Neuron (in vitro differentiated cells): ENCODE data around the gene VILL.

Source experiments
- H2AFZ ChIP-seq: one replicate; pipeline ENCODE4 v1.6.1; 2013; ENCODE audit warnings: low read depth, mild to moderate bottlenecking, inconsistent platforms, low read length, moderate library complexity
- H3K27me3 ChIP-seq: one replicate; pipeline ENCODE4 v1.6.1; 2013; ENCODE audit warnings: low read length; ENCODE audit not compliant: insufficient read depth
- H3K36me3 ChIP-seq: one replicate; pipeline ENCODE4 v1.6.1; 2013; ENCODE audit warnings: low read length; ENCODE audit not compliant: insufficient read depth
- H3K4me1 ChIP-seq: one replicate; pipeline ENCODE4 v1.6.1; 2013; ENCODE audit warnings: low read length; ENCODE audit not compliant: insufficient read depth
- H3K4me3 ChIP-seq: 2 replicates; pipeline ENCODE4 v1.5.1; 2013; ENCODE audit warnings: mild to moderate bottlenecking, low read length, moderate library complexity
- H3K9me3 ChIP-seq: one replicate; pipeline ENCODE4 v1.6.1; 2013; ENCODE audit warnings: low read length

VILL gene

GRCh38 chr3:38002291-38002876 lies 11.8 kb downstream of the VILL start:
- H3K4me3 ChIP-seq, result no peak overlapping the region
- H2AFZ ChIP-seq, result no peak overlapping the region
- no peaks in the 10 kb centered on the region for H3K27me3 ChIP-seq
- H3K4me1 ChIP-seq, result peaks cover 32% of the 10 kb centered on the region
- H3K9me3 ChIP-seq, result no peaks in the 10 kb centered on the region
- H3K36me3 ChIP-seq, result peaks cover 5% of the 10 kb centered on the region

- H3K27me3 ChIP-seq, result no peaks in the 10 kb centered on the region
- H3K4me1 ChIP-seq, result peaks cover 32% of the 10 kb centered on the region
- no peak overlapping the region for H2AFZ ChIP-seq
- H3K36me3 ChIP-seq, result peaks cover 11% of the 10 kb centered on the region
- no peak overlapping the region for H3K4me3 ChIP-seq
- H3K9me3 ChIP-seq, result no peaks in the 10 kb centered on the region
Measured at GRCh38 chr3:38002940-38003339, 12.4 kb downstream of the VILL start.

GRCh38 chr3:38003371-38003816 lies 12.8 kb downstream of the VILL start:
- Histone ChIP-seq H3K4me1 (peaks cover 32% of the 10 kb centered on the region), H3K36me3 (peaks cover 16% of the 10 kb centered on the region), H3K27me3 (no peaks in the 10 kb centered on the region), H2AFZ (no peak overlapping the region), H3K9me3 (no peaks in the 10 kb centered on the region), H3K4me3 (no peak overlapping the region)

- Histone ChIP-seq H3K9me3 (no peaks in the 10 kb centered on the region), H3K36me3 (peaks cover 21% of the 10 kb centered on the region), H2AFZ (no peak overlapping the region), H3K4me3 (no peak overlapping the region), H3K27me3 (no peaks in the 10 kb centered on the region), H3K4me1 (peaks cover 28% of the 10 kb centered on the region)
Measured at GRCh38 chr3:38003817-38004414, 13.3 kb downstream of the VILL start.

GRCh38 chr3:38004415-38005075 lies 14.0 kb downstream of the VILL start:
- H2AFZ ChIP-seq, result no peak overlapping the region
- no peaks in the 10 kb centered on the region for H3K9me3 ChIP-seq
- H3K36me3 ChIP-seq, result peaks cover 27% of the 10 kb centered on the region
- H3K4me1 ChIP-seq, result peaks cover 25% of the 10 kb centered on the region
- no peaks in the 10 kb centered on the region for H3K27me3 ChIP-seq
- no peak overlapping the region for H3K4me3 ChIP-seq

GRCh38 chr3:38005076-38006020 lies 14.8 kb downstream of the VILL start:
- no peak overlapping the region for H3K4me3 ChIP-seq
- H3K27me3 ChIP-seq, result no peaks in the 10 kb centered on the region
- H2AFZ ChIP-seq, result no peak overlapping the region
- H3K4me1 ChIP-seq, result peaks cover 20% of the 10 kb centered on the region
- H3K9me3 ChIP-seq, result no peaks in the 10 kb centered on the region
- H3K36me3 ChIP-seq, result peaks cover 34% of the 10 kb centered on the region

- H3K27me3 ChIP-seq, result no peaks in the 10 kb centered on the region
- H2AFZ ChIP-seq, result no peak overlapping the region
- H3K4me1 ChIP-seq, result peaks cover 13% of the 10 kb centered on the region
- H3K4me3 ChIP-seq, result no peak overlapping the region
- peaks cover 41% of the 10 kb centered on the region for H3K36me3 ChIP-seq
- H3K9me3 ChIP-seq, result no peaks in the 10 kb centered on the region
Measured at GRCh38 chr3:38006031-38006430, 15.4 kb downstream of the VILL start.

GRCh38 chr3:38006445-38006995 lies 15.9 kb downstream of the VILL start:
- no peak overlapping the region for H2AFZ ChIP-seq
- H3K36me3 ChIP-seq, result peaks cover 46% of the 10 kb centered on the region
- H3K9me3 ChIP-seq, result no peaks in the 10 kb centered on the region
- no peak overlapping the region for H3K4me3 ChIP-seq
- H3K27me3 ChIP-seq, result no peaks in the 10 kb centered on the region
- peaks cover 9% of the 10 kb centered on the region for H3K4me1 ChIP-seq

- peaks cover 9% of the 10 kb centered on the region for H3K4me1 ChIP-seq
- H2AFZ ChIP-seq, result no peak overlapping the region
- H3K4me3 ChIP-seq, result no peak overlapping the region
- no peaks in the 10 kb centered on the region for H3K9me3 ChIP-seq
- H3K27me3 ChIP-seq, result no peaks in the 10 kb centered on the region
- H3K36me3 ChIP-seq, result peaks cover 51% of the 10 kb centered on the region
Measured at GRCh38 chr3:38007754-38008090, 17.1 kb downstream of the VILL start.

- Histone ChIP-seq H2AFZ (no peak overlapping the region), H3K27me3 (no peaks in the 10 kb centered on the region), H3K9me3 (no peaks in the 10 kb centered on the region), H3K36me3 (peaks cover 54% of the 10 kb centered on the region), H3K4me1 (peaks cover 9% of the 10 kb centered on the region), H3K4me3 (no peak overlapping the region)
Measured at GRCh38 chr3:38008191-38008701, 17.7 kb downstream of the VILL start.

GRCh38 chr3:38008971-38009580 lies 18.5 kb downstream of the VILL start:
- Histone ChIP-seq H2AFZ (no peak overlapping the region), H3K9me3 (no peaks in the 10 kb centered on the region), H3K4me1 (peaks cover 9% of the 10 kb centered on the region), H3K36me3 (peaks cover 62% of the 10 kb centered on the region), H3K4me3 (no peak overlapping the region), H3K27me3 (no peaks in the 10 kb centered on the region)

GRCh38 chr3:38009807-38010591 lies 19.4 kb downstream of the VILL start:
- no peak overlapping the region for H3K4me3 ChIP-seq
- H3K36me3 ChIP-seq, result peaks cover 71% of the 10 kb centered on the region
- H3K9me3 ChIP-seq, result no peaks in the 10 kb centered on the region

More at GRCh38 chr3:38009807-38010591, 19.4 kb downstream of the VILL start:
- H3K27me3 ChIP-seq, result no peaks in the 10 kb centered on the region
- H2AFZ ChIP-seq, result no peak overlapping the region
- peaks cover 6% of the 10 kb centered on the region for H3K4me1 ChIP-seq
